DND-41 (cell line): ENCODE measurements around the gene SLC9A2.

Source experiments
- ATAC-seq: fragments of 200-7000 bp; cut with Tn5 transposase; 3 replicates; pipeline ENCODE4 v1.9.1; 2021; ENCODE audit warnings: low read depth; ENCODE audit not compliant: insufficient read depth
- DNase-seq: peaks from one replicate; pipeline ENCODE4 v3.0.0-alpha.2; 2020
- H2AFZ ChIP-seq: 2 replicates; pipeline ENCODE4 v1.6.0; 2012; ENCODE audit warnings: low read depth, low read length
- H3K27ac ChIP-seq: 2 replicates; pipeline ENCODE4 v1.5.1; 2012; ENCODE audit warnings: low read length, inconsistent platforms
- H3K27me3 ChIP-seq: fragments of 200-600 bp; sonication (generic); 2 replicates; pipeline ENCODE4 v1.6.0; 2012; ENCODE audit warnings: low read length, mild to moderate bottlenecking, inconsistent platforms; ENCODE audit not compliant: insufficient read depth, poor library complexity
- H3K36me3 ChIP-seq: 2 replicates; pipeline ENCODE4 v1.5.1; 2012; ENCODE audit warnings: low read length, inconsistent platforms; ENCODE audit not compliant: insufficient read depth
- H3K4me1 ChIP-seq: 2 replicates; pipeline ENCODE4 v1.5.1; 2012; ENCODE audit warnings: mild to moderate bottlenecking, low read length; ENCODE audit not compliant: insufficient read depth
- H3K4me2 ChIP-seq: 2 replicates; pipeline ENCODE4 v1.6.0; 2012; ENCODE audit warnings: mild to moderate bottlenecking, moderate library complexity, low read length, inconsistent platforms; ENCODE audit not compliant: insufficient read depth
- H3K4me3 ChIP-seq, 2 experiments: fragments of 200-600 bp in 1 of 2; shearing (Covaris generic) in 1 of 2; 2 replicates each; pipeline ENCODE4 v1.5.1; 2012 to 2016; ENCODE audit warnings: inconsistent platforms in 2 of 2, low read length in 2 of 2, mild to moderate bottlenecking in 2 of 2, low read depth in 1 of 2, moderate library complexity in 1 of 2
- H3K79me2 ChIP-seq: 2 replicates; pipeline ENCODE4 v1.6.0; 2012; ENCODE audit warnings: low read length, inconsistent platforms; ENCODE audit not compliant: insufficient read depth
- H3K9ac ChIP-seq: 2 replicates; pipeline ENCODE4 v1.6.0; 2012; ENCODE audit warnings: low read depth, mild to moderate bottlenecking, inconsistent platforms, low read length, moderate library complexity
- H3K9me3 ChIP-seq: 2 replicates; pipeline ENCODE4 v1.5.1; 2012; ENCODE audit warnings: low read length, moderate library complexity, mild to moderate bottlenecking, inconsistent platforms; ENCODE audit not compliant: insufficient read depth, severe bottlenecking
- H4K20me1 ChIP-seq: 2 replicates; pipeline ENCODE4 v1.6.0; 2012; ENCODE audit warnings: low read length; ENCODE audit not compliant: insufficient read depth
- CTCF ChIP-seq: IDR thresholded peaks from 2 replicates; pipeline ENCODE4 v1.5.1; 2012; ENCODE audit warnings: borderline replicate concordance, low read length, moderate library complexity, mild to moderate bottlenecking; ENCODE audit not compliant: poor library complexity, severe bottlenecking; ENCODE audit errors: extremely low read depth
- EZH2 ChIP-seq: IDR thresholded peaks from 3 replicates; pipeline ENCODE4 v1.6.1; 2012; ENCODE audit warnings: borderline replicate concordance, low read depth, mild to moderate bottlenecking, moderate library complexity, low read length, inconsistent platforms; ENCODE audit not compliant: severe bottlenecking

Gene SLC9A2

DNA sequence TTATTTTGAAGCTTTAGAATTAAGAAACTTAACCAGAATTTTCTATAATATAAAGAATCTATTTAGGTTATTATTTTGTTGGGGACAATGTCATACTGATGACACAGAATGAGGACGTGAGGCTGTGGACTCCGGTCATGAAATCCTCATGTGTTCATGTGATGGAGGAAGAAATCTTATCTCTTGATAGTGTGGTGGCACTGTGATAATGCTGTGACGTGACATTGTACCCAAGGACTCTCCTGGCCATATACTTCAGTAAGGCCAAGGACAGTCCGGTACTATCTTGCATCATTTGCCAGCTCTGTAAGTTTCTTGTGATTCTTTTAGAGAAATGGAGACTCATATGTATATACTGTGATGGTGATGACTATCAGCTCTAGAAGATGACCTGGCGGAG is 59.1 kb downstream of the SLC9A2 start:
- DNase-seq (no peak), ATAC-seq (no peak)
- Histone ChIP-seq H3K9ac (no peak overlapping the region), H3K27ac (no peak overlapping the region), H3K79me2 (no peaks in the 10 kb centered on the region), H3K36me3 (no peaks in the 10 kb centered on the region), H3K4me1 (no peaks in the 10 kb centered on the region), H3K4me3 (no peak overlapping the region), H3K4me2 (no peak overlapping the region), H4K20me1 (no peaks in the 10 kb centered on the region), H2AFZ (no peak overlapping the region), H3K27me3 (peaks cover 3% of the 10 kb centered on the region), H3K9me3 (no peaks in the 10 kb centered on the region)
- no peak for TF ChIP-seq EZH2

DNA sequence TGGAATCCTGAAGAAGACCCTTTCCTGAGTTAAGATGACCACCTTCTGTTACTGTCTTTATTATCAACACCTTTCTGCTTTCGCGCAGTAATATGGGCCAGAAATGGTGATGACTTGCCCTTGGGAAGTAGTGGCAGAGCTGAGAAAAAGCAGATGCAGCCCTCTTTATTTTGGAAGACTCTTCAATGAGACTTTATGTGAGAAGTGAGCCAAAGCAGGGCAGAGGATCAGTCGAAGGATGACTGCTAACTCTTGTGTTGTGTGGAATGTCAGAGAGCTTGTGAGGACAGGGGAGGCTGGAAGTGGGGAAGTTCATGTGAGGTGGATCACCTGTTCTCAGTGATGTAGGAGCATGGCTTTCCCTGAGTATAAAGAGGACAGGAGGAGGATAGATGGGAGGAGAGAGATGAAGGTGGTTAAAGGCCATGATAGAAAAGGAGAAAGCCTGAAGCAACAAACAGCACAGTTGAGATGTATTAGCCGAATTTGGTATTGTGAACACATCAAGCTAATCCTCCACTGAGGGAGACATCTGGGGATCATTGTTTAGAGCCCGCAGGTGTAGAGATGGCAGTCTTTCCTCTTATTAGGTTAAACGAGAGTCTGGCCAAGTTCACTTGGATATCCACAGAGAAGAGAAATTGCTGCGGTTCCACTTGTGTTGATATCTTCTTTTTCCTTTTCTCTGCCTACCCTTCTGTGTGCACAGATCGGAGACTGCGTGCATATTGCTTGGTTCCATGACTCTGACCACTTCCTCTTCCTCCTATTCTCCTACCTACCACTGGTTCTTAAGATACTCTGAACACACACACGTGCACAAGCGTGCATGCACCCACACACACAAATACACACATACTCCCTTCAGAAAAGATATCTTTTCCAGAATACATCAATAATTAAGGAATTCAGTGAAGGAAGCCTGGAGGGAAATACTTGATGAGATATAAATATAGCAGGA is 67.4 kb downstream of the SLC9A2 start:
- H3K9me3 ChIP-seq = no peaks in the 10 kb centered on the region
- no peaks in the 10 kb centered on the region for H3K4me1 ChIP-seq
- no peak for TF ChIP-seq EZH2
- TF ChIP-seq CTCF = no peak
- no peak overlapping the region for H2AFZ ChIP-seq
- no peaks in the 10 kb centered on the region for H3K79me2 ChIP-seq
- DNase-seq = no peak
- H3K36me3 ChIP-seq = no peaks in the 10 kb centered on the region
- H3K4me3 ChIP-seq = no peak overlapping the region
- H3K9ac ChIP-seq = no peak overlapping the region
- peaks cover 19% of the 10 kb centered on the region for H3K27me3 ChIP-seq
- H3K4me2 ChIP-seq = no peak overlapping the region
- no peaks in the 10 kb centered on the region for H4K20me1 ChIP-seq
- H3K27ac ChIP-seq = no peak overlapping the region
- ATAC-seq = no peak

DNA sequence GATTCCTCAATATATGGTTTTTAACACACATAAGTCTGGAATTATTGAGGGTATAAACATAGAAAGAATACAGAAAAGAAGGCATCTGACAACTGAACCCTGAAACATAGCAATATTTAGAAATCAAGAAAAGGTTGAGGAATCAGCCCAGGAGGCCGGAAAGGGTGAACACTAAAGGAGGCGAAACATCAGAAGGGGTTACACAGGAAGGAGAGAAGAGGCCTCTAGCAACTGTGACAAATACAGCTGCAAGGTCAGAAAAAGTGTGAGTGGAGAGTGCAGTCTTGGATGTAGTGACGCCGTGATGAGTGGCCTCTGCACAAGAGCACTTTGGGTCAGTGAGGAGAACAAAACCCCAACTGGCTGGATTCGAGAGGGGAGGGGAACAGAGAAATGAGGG is 70.7 kb downstream of the SLC9A2 start:
- Histone ChIP-seq H4K20me1 (no peaks in the 10 kb centered on the region), H3K4me2 (no peak overlapping the region), H3K36me3 (no peaks in the 10 kb centered on the region), H3K27ac (no peak overlapping the region), H3K79me2 (no peaks in the 10 kb centered on the region), H2AFZ (no peak overlapping the region), H3K27me3 (peaks cover 23% of the 10 kb centered on the region), H3K9ac (no peak overlapping the region), H3K4me3 (no peak overlapping the region), H3K4me1 (no peaks in the 10 kb centered on the region), H3K9me3 (no peaks in the 10 kb centered on the region)
- DNase-seq = no peak
- ATAC-seq = no peak
- no peak for TF ChIP-seq EZH2
- TF ChIP-seq CTCF = no peak

- H3K4me1 ChIP-seq = no peaks in the 10 kb centered on the region
- no peak overlapping the region for H2AFZ ChIP-seq
- no peak overlapping the region for H3K27ac ChIP-seq
- H3K27me3 ChIP-seq = peaks cover 7% of the 10 kb centered on the region
- H3K79me2 ChIP-seq = no peaks in the 10 kb centered on the region
- TF ChIP-seq CTCF (no peak), EZH2 (no peak)
- H3K9ac ChIP-seq = no peak overlapping the region
- H3K4me2 ChIP-seq = no peak overlapping the region
- no peak overlapping the region for H3K4me3 ChIP-seq
- DNase-seq (no peak), ATAC-seq (no peak)
- H3K9me3 ChIP-seq = no peaks in the 10 kb centered on the region
- no peaks in the 10 kb centered on the region for H4K20me1 ChIP-seq
- no peaks in the 10 kb centered on the region for H3K36me3 ChIP-seq
Observed at GRCh38 chr2:102696463-102696862, 77.1 kb downstream of the SLC9A2 start.
